Stimulated activated CD4-positive, alpha-beta T cell treated with anti-CD3 and anti-CD28 coated beads, Interleukin-15, amount 100 ng/mL, for 48 hours (primary cell): ENCODE data around the gene OTOP1.
A peak's percentile ranks its signal among the peaks of the same experiment; 100 is the strongest.
"Not testable (repeated sequence)": the region's sequence is repeated elsewhere in the genome, so short reads cannot be mapped to it uniquely, and the experiment has no call there.

ENCODE experiments used
- DNase-seq, 2 donors: peaks; one replicate each; pipeline ENCODE4 v3.0.0-alpha.2; 2020; ENCODE audit warnings: low read depth in 2 of 2

The OTOP1 gene

GRCh38 chr4:4226606-4227438 is at the start of gene OTOP1:
TSS of gene OTOP1 (minus strand) at chr4:4226929. CDS start at chr4:4226864, 65 bp downstream.
- DNase-seq, result no peak

- DNase-seq, result no peak
These were observed 47.5 kb upstream of the OTOP1 start for GRCh38 chr4:4274226-4274625.

DNA sequence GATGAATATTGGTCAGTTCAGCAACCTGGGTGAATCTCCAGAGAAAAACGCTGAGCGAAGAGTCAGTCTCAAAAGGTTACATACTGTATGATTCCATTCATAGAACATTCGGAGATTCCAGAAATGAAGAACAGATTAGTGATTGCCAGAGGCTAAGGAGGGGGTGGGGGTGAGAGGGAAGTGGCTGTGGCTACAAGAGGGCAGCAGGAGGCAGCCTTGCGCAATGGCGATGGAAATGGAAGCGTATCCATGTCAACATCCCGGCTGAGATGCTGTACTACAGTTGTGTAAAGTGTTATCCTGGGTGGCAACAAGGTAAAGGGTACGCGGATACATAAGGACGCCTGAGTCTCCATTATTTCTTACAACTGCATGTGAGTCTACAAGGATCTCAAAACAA is 45.2 kb upstream of the OTOP1 start:
- DNase-seq, result no peak

DNA sequence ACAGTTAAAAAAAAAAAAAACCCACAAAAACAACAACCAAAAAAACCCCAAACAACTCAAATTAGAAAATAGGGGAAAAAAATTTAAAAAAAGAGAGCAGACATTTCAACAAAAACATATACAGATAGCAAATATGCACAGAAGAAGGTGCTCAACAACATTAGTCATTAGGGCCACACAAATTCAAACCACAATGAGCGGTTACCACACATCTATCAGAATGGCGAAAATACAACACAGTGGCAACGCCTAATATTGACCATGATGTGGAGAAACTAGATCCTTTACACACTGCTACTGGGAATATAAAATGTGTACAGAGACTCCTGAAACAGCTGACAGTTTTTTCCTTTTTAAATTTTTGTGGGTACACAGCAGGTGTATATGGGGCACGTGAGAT is 43.8 kb upstream of the OTOP1 start:
- no peak for DNase-seq

DNA sequence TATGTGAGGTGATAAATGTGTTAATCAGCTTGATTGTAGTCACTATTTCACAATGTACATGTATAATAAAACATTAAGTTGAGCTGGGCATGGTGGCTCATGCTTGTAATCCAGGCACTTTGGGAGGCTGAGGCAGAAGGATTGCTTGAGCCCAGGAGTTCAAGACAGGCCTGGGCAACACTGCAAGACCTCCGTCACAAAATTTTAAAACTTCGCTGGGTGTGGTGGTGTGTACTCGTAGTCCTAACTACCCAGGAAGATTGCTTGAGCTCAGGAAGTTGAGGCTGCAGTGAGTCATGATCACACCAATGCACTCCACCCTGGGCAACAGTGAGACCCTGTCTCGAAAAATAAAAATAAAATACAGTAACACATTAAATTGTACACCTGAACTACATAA is 43.1 kb upstream of the OTOP1 start:
- DNase-seq, result no peak

- DNase-seq, result no peak
These were observed 42.6 kb upstream of the OTOP1 start for GRCh38 chr4:4269331-4269731.

GRCh38 chr4:4268776-4269175 is 42.0 kb upstream of the OTOP1 start:
- DNase-seq, result no peak

GRCh38 chr4:4267981-4268380 is 41.3 kb upstream of the OTOP1 start:
- DNase-seq, result no peak

GRCh38 chr4:4260185-4260751 is 33.5 kb upstream of the OTOP1 start:
- DNase-seq, result no peak

DNA sequence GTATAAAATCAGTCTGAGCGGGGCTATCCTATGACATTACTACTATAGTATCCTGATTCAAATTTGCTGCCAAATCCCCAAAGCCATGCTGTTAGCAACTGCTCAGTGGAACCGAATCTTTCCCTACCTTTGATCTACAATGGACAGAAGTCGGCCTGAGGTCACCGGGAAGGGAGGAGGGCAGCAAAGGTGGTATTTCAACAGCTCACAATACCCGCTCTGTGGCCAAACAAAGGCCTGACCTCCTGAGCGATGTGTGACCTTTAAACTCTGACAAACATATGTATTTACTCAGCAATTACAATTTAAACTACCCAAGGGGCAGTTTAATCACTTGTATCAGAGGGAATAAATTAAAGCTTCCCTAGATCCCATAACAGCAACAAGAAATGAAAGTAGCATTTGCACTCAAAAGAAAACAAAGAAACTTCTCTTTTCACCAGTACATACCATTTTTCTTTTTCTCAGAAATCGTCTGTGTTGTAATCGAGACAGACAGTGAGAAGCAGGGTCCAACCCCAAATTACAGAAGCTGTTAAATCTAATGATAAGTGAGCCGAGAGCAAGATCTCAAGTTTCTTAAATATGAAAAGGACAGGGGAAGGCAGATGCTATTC is 32.9 kb upstream of the OTOP1 start:
- no peak for DNase-seq

GRCh38 chr4:4257705-4258104 is 31.0 kb upstream of the OTOP1 start:
- DNase-seq, result not testable (repeated sequence)

- DNase-seq, result no peak
These were observed 30.1 kb upstream of the OTOP1 start for GRCh38 chr4:4256799-4257198.

DNA sequence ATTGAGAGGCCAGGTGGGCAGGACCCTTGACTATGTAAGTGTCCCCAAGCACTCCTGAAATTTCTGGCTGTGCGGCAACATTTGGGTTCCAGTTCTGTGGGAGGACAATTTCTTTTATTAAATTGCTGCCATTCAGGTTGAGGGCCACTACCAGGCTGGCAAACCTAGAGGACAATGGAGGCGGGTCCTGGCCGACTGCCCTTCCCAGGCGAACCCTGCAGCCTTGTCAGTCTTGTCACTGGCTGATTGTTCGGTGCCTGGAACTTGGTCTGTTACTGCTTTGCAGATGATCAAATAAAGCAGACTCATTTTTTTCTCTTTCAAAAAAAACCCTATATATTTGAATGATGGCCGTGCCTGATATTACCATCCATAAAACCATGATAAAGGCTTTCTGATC is 27.9 kb upstream of the OTOP1 start:
- no peak for DNase-seq

GRCh38 chr4:4254199-4254598 is 27.5 kb upstream of the OTOP1 start:
- no peak for DNase-seq

DNA sequence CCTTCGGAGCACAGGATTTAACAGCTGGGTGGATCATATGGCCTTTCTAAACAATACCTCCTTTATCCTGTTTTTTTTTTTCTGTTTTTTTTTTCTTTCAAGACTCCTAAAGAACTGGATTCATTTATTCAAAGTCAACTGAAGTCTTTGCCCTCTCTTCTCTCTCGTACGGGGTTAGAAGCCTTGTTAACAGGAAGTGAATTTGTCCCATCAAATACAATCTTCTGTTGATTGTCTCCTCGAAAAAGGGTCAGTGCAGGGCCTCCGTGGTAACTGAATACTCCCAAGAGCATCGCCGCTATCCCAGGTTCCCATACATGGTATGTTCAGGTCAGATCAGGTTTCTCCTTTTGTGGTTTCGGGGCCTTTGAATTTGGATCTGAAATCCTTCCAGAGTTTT is 23.1 kb upstream of the OTOP1 start:
- DNase-seq, result no peak

- DNase-seq, result not testable (repeated sequence)
These were observed 22.6 kb upstream of the OTOP1 start for GRCh38 chr4:4249342-4249741.

DNA sequence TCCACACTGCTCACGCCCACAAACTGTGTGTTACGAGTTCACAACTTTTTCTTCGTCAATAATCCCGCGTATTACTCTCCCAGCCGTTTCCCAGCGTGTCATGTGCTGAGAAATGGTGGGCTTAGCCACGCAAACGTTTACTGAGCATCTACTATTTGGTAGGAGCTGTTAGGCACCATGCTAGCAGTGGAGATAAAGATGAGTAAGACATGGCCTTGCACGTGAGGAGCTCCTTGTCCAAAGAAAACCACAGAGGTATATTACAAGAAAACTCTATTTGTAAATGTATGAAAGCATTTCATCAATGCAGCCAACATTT is 22.1 kb upstream of the OTOP1 start:
- no peak for DNase-seq

DNA sequence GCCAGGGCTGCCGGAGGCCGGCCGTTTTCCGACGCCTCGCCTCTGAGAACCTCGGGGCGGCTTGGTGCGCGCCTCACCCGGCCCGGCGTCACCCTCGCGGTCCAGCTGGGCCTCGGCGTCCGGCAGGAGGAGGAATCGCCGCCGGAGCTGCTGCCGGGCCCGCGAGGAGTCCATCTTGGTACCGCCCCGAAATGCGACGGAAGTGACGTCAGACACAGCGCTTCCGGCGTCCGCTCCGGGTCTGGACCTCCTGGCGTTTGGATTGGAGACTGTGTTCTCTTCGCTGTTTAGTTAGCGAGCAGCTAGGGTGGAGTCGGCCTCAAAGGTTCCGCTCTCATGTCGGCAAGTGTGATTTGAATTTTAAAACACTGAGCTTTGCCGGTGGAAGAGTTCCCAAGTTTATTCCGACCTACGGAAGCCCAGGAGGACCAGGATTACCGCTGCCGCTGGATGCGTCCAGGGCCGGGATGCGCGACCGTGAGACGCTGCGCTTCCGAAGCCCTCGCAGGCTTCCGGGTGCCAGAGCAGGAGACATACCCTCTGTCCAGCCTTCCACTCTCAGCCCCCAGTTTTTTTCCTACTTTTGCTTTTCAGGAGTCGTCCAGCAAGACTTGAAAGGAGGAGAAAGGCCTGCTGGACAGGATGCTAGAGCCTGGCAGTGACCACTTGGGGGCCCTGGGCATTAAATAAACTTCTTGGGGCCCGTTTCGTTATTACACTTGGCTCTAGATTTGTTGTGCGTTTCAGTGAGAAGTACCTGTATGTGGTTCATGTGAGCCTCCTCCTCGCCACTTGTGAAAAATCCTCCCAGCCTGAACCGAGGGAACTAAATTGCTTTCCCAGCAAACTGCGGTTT is 21.5 kb upstream of the OTOP1 start, which contains the start of gene TMEM128:
Gene TMEM128 (minus strand): TSS at position 195 of the 856 bp plus-strand sequence. CDS start 21 bp downstream, at position 174.
- peak; percentile 86 to 88 for DNase-seq

DNA sequence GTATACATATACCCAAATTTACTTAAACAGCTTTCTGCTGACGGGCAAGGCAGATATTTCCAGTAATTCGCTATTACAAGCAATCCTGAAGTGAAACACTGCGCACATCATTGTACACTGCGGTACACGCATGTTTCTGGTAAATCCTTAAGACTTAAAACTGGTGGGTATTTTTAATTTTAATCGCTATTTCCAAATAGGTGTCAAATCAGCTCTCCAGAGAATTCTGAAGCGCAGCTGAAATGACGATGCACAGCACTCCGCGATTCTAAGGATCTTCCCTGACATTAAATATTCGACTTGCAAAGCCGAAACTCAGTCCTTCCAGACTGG is 20.9 kb upstream of the OTOP1 start:
- no peak for DNase-seq

GRCh38 chr4:4245172-4245571 is 18.4 kb upstream of the OTOP1 start:
- DNase-seq, result no peak

DNA sequence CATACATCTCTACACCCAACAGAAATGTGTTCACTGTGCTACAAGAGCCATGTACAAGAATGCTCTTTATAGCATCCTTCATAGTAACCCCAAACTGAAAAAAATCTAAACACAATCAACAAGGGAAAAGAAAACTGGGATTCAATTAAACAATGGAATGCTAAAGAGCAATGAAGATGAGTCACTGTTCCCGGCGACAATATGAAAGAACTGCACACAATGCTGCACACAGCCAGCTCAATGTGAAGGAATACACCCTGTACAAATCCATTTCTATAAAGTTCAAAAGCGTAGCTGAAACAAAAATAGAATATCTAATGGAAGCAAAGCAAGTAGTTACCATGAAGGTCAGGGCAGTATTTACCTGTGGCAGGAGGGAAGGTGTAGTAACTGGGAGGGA is 12.8 kb upstream of the OTOP1 start:
- DNase-seq, result not testable (repeated sequence)

- DNase-seq, result no peak
These were observed 6.9 kb upstream of the OTOP1 start for GRCh38 chr4:4233610-4234009.

GRCh38 chr4:4228356-4228668 is 1.6 kb upstream of the OTOP1 start:
- no peak for DNase-seq
